HUES48 (cell line): Measurements from ENCODE around the gene MTOR.

Source experiments
- H3K27ac ChIP-seq: one replicate; pipeline ENCODE4 v1.7.0; 2013; ENCODE audit warnings: low read depth, low read length, inconsistent platforms
- H3K27me3 ChIP-seq: 2 replicates; pipeline ENCODE4 v1.6.1; 2013; ENCODE audit warnings: mild to moderate bottlenecking, low read length; ENCODE audit not compliant: control insufficient read depth, insufficient read depth
- H3K36me3 ChIP-seq: 2 replicates; pipeline ENCODE4 v1.6.1; 2013; ENCODE audit warnings: low read length; ENCODE audit not compliant: control insufficient read depth, insufficient read depth
- H3K4me1 ChIP-seq: 2 replicates; pipeline ENCODE4 v1.6.1; 2013; ENCODE audit warnings: mild to moderate bottlenecking, low read length; ENCODE audit not compliant: control insufficient read depth, insufficient read depth
- H3K4me3 ChIP-seq: 2 replicates; pipeline ENCODE4 v1.5.1; 2013; ENCODE audit warnings: mild to moderate bottlenecking, low read depth, low read length
- H3K9ac ChIP-seq: 2 replicates; pipeline ENCODE4 v1.6.1; 2013; ENCODE audit warnings: mild to moderate bottlenecking, low read depth, low read length, moderate library complexity
- H3K9me3 ChIP-seq: 2 replicates; pipeline ENCODE4 v1.6.1; 2013; ENCODE audit warnings: low read length; ENCODE audit not compliant: control insufficient read depth, insufficient read depth

Gene MTOR

DNA sequence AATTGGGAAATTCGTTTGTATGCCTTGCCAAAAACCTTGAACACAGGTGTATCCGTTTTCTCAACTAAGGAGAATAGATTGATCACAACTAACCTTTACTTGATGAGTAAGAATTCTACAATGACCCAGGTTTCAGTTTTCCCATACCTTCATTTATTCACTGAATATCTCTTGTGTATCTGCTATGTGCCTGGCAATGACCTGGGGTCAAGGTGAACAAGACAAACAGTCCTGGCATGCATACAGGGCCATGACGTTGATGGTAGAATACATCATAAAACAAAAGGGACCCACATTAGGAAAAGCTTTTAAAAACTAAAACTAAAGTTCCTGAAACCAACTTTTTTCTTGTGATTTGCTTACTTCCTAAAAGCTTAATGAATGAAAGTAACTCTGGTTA lies 130.5 kb downstream of the MTOR start:
- Histone ChIP-seq H3K36me3 (peaks cover 89% of the 10 kb centered on the region), H3K27ac (no peak overlapping the region), H3K9me3 (no peaks in the 10 kb centered on the region), H3K9ac (no peak overlapping the region), H3K4me1 (no peaks in the 10 kb centered on the region), H3K27me3 (no peaks in the 10 kb centered on the region), H3K4me3 (no peak overlapping the region)

- H3K27me3 ChIP-seq: no peaks in the 10 kb centered on the region
- H3K27ac ChIP-seq: no peak overlapping the region
- no peaks in the 10 kb centered on the region for H3K4me1 ChIP-seq
- H3K9ac ChIP-seq: no peak overlapping the region
- H3K36me3 ChIP-seq: peaks cover 96% of the 10 kb centered on the region
- H3K9me3 ChIP-seq: no peaks in the 10 kb centered on the region
- no peak overlapping the region for H3K4me3 ChIP-seq
Observed at GRCh38 chr1:11130406-11130805, 131.9 kb downstream of the MTOR start.

- H3K9ac ChIP-seq: no peak overlapping the region
- H3K9me3 ChIP-seq: no peaks in the 10 kb centered on the region
- no peaks in the 10 kb centered on the region for H3K27me3 ChIP-seq
- H3K36me3 ChIP-seq: peaks cover 97% of the 10 kb centered on the region
- H3K27ac ChIP-seq: no peak overlapping the region
- H3K4me1 ChIP-seq: no peaks in the 10 kb centered on the region
- H3K4me3 ChIP-seq: no peak overlapping the region
Observed at GRCh38 chr1:11129649-11130390, 132.5 kb downstream of the MTOR start.

GRCh38 chr1:11126569-11126968 lies 135.8 kb downstream of the MTOR start:
- Histone ChIP-seq H3K4me1 (no peaks in the 10 kb centered on the region), H3K9ac (no peak overlapping the region), H3K27me3 (no peaks in the 10 kb centered on the region), H3K9me3 (no peaks in the 10 kb centered on the region), H3K36me3 (peaks cover 92% of the 10 kb centered on the region), H3K27ac (no peak overlapping the region), H3K4me3 (no peak overlapping the region)

DNA sequence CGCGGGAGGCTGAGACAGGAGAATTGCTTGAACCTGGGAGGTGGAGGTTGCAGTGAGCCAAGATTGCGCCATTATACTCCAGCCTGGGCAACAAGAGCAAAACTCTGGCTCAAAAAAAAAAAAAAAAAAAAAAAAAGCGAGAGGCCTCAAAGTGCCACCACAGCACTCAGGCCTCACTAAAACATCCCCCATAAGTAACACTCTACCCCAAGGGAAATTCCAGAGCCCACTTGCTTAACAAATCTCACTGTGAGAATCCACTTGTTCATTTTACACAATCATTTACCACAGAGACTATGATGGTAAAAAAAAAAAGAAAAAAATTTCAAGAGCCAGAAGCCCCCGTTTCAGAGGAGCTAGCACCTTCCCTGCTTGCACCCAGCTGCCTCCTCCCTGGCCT lies 136.4 kb downstream of the MTOR start:
- no peaks in the 10 kb centered on the region for H3K9me3 ChIP-seq
- H3K4me1 ChIP-seq: no peaks in the 10 kb centered on the region
- no peak overlapping the region for H3K9ac ChIP-seq
- no peaks in the 10 kb centered on the region for H3K27me3 ChIP-seq
- H3K36me3 ChIP-seq: peaks cover 92% of the 10 kb centered on the region
- H3K27ac ChIP-seq: no peak overlapping the region
- no peak overlapping the region for H3K4me3 ChIP-seq

DNA sequence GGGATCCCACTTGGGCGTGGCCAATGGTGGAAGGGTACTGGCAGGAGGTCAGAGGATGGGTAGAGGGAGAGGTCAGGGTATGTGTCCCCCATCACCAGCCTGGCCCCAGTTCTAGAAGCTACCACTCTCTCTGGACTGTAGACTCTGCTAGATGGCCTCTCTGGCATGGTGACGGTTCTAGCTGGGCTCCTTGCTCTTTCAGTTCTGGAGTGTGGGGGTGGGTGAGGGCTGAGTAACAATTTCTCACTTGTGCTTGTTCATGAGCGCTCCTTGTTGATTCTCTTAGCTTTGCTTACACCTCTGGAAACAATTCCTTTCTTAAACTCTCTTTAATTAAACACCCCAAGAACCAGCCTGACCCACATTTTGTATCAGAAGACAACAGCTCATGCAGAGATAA lies 137.4 kb downstream of the MTOR start:
- Histone ChIP-seq H3K4me1 (no peaks in the 10 kb centered on the region), H3K9me3 (no peaks in the 10 kb centered on the region), H3K27ac (no peak overlapping the region), H3K27me3 (no peaks in the 10 kb centered on the region), H3K4me3 (no peak overlapping the region), H3K36me3 (peaks cover 90% of the 10 kb centered on the region), H3K9ac (no peak overlapping the region)

GRCh38 chr1:11116318-11116717 lies 146.0 kb downstream of the MTOR start:
- Histone ChIP-seq H3K36me3 (peaks cover 81% of the 10 kb centered on the region), H3K4me3 (no peak overlapping the region), H3K4me1 (no peaks in the 10 kb centered on the region), H3K9me3 (no peaks in the 10 kb centered on the region), H3K27ac (no peak overlapping the region), H3K27me3 (no peaks in the 10 kb centered on the region), H3K9ac (no peak overlapping the region)

GRCh38 chr1:11114966-11115365 lies 147.4 kb downstream of the MTOR start:
- H3K9me3 ChIP-seq: no peaks in the 10 kb centered on the region
- H3K4me3 ChIP-seq: no peak overlapping the region
- no peaks in the 10 kb centered on the region for H3K4me1 ChIP-seq
- H3K27ac ChIP-seq: no peak overlapping the region
- no peak overlapping the region for H3K9ac ChIP-seq
- H3K27me3 ChIP-seq: no peaks in the 10 kb centered on the region
- peaks cover 80% of the 10 kb centered on the region for H3K36me3 ChIP-seq

DNA sequence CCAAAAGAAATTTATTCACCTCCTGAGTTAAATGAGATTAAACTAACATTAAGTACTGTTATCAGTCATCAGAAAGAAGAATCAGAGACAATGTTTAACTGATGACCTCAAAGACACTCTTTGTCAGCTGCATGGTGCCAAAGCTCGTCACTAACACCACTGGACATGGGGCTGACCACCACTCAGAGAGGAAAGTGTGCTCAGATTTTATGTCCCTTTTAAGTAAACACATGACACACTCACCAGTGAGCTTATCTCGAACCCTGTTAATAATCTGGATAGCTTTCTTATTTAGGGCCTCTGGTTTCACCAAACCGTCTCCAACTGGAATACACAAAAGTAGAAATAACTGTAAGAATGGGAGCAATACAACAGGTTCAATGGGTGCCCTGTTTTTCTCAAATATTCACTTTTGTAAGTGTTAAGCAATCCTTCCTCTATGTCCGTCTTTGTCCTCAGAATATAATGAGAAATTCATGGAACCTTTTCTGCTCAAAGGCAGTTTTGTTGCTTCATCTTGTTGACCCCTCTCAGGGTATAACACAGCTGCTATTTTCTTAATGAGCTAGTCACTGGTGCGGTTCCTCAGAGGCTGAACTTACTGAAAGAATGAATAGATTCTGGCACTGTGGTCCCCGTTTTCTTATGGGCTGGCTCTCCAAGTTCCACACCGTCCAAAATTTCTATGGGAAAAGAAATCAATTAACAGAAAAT lies 153.1 kb downstream of the MTOR start:
- Histone ChIP-seq H3K27me3 (no peaks in the 10 kb centered on the region), H3K4me1 (no peaks in the 10 kb centered on the region), H3K27ac (no peak overlapping the region), H3K4me3 (no peak overlapping the region), H3K36me3 (peaks cover 80% of the 10 kb centered on the region), H3K9ac (no peak overlapping the region), H3K9me3 (no peaks in the 10 kb centered on the region)

GRCh38 chr1:11107599-11107998 lies 154.8 kb downstream of the MTOR start:
- Histone ChIP-seq H3K9me3 (no peaks in the 10 kb centered on the region), H3K4me1 (no peaks in the 10 kb centered on the region), H3K9ac (no peak overlapping the region), H3K27ac (no peak overlapping the region), H3K36me3 (peaks cover 64% of the 10 kb centered on the region), H3K27me3 (no peaks in the 10 kb centered on the region), H3K4me3 (no peak overlapping the region)

DNA sequence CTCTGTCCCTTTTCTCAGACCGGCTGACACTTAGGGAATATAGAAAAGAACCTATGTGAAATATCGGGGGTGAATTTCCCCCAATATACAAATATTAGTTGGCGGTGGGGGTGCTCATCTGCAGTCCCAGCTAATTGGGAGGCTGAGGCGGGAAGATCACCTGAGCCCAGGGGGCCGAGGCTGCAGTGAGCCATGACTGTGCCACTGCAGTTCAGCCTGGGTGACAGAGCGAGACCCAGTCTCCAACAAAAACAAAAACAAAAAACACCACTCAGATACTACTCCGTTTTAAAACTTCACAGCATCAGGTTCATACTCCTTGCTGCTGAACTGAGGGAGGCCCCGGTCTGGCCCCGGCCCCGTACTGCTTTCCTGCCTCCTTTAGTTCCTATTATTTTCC lies 156.8 kb downstream of the MTOR start:
- no peak overlapping the region for H3K9ac ChIP-seq
- H3K36me3 ChIP-seq: peaks cover 46% of the 10 kb centered on the region
- no peak overlapping the region for H3K27ac ChIP-seq
- no peaks in the 10 kb centered on the region for H3K9me3 ChIP-seq
- H3K27me3 ChIP-seq: no peaks in the 10 kb centered on the region
- no peak overlapping the region for H3K4me3 ChIP-seq
- no peaks in the 10 kb centered on the region for H3K4me1 ChIP-seq
